ENCODE measurements around the gene MMRN2. TPM values are rescaled to one million over a fixed set of nuclear protein-coding genes. Genes with fewer than 3 reads are reported as not detected.
"Not testable (repeated sequence)": the region's sequence is repeated elsewhere in the genome, so short reads cannot be mapped to it uniquely, and the experiment has no call there.

Gene MMRN2
- total and polyA plus RNA-seq, 7 donors: 0.92 to 23.3 (median 8.6) TPM

GRCh38 chr10:86938260-86938659, 19.2 kb downstream of the MMRN2 start:
- H3K4me1 ChIP-seq: peaks cover 0 to 24% (median 13%) of the 10 kb centered on the region in 4 donors
- no peak for TF ChIP-seq EP300 (IDR thresholded peaks at IDR 0.05)
- TF ChIP-seq POLR2AphosphoS5 (IDR thresholded peaks at IDR 0.05): peak in 2 of 4 donors; percentile 5 to 6
- TF ChIP-seq CTCF (IDR thresholded peaks at IDR 0.05): no peak
- TF ChIP-seq POLR2A (IDR thresholded peaks at IDR 0.05): no peak
- no peaks in the 10 kb centered on the region for H3K27me3 ChIP-seq
- H3K9me3 ChIP-seq: no peaks in the 10 kb centered on the region
- intact Hi-C loops (cut with DNase I): no loop called here
- 86 to 92% methylated on average over 2 of the region's 2 CpGs for WGBS, 2 donors
- H3K27ac ChIP-seq: no peak overlapping the region
- DNase-seq: no peak
- no peaks in the 10 kb centered on the region for H3K36me3 ChIP-seq
- no peak overlapping the region for H3K4me3 ChIP-seq

DNA sequence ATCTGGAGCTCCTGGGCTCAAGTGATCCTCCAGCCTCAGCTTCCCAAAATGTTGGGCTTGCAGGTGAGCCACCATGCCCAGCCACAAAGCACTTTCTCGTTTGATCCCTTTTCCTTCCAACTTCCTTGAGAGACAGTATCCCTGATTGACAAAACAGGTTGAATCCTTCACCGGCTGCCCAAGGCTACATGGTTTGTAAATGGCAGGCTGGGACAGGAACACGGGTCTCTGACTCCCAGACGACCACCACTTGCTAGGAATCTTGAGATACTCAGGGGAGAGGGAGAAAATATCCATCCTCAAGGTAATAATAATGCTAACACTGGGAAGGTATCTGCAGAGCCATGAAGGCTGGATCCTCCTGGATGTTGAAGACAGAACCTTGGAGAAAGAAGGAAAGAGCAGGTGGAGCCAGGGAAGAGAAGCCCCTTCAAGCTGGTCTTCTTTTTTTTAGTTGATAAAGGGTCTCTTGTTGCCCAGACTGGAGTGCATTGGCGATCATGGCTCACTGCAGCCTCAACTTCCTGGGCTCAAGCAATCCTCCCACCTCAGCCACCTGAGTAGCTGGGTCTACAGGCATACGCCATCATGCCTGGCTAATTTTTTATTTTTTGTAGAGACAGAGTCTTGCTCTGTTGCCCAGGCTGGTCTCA, 19.8 kb downstream of the MMRN2 start:
- TF ChIP-seq POLR2AphosphoS5 (IDR thresholded peaks at IDR 0.05) (peak in 1 of 4 donors; percentile 2), POLR2A (IDR thresholded peaks at IDR 0.05) (no peak), CTCF (IDR thresholded peaks at IDR 0.05) (no peak)
- Histone ChIP-seq H3K36me3 (no peaks in the 10 kb centered on the region), H3K27ac (peak overlapping the region in 2 of 4 donors; percentile 14 to 46), H3K4me3 (no peak overlapping the region), H3K27me3 (no peaks in the 10 kb centered on the region), H3K9me3 (no peaks in the 10 kb centered on the region), H3K4me1 (peaks cover 0 to 20% (median 9%) of the 10 kb centered on the region in 4 donors)
- WGBS, 2 donors: 70 to 79% methylated on average over 6 of the region's 6 CpGs
- no peak for DNase-seq
- intact Hi-C loops (cut with DNase I): no loop called here

DNA sequence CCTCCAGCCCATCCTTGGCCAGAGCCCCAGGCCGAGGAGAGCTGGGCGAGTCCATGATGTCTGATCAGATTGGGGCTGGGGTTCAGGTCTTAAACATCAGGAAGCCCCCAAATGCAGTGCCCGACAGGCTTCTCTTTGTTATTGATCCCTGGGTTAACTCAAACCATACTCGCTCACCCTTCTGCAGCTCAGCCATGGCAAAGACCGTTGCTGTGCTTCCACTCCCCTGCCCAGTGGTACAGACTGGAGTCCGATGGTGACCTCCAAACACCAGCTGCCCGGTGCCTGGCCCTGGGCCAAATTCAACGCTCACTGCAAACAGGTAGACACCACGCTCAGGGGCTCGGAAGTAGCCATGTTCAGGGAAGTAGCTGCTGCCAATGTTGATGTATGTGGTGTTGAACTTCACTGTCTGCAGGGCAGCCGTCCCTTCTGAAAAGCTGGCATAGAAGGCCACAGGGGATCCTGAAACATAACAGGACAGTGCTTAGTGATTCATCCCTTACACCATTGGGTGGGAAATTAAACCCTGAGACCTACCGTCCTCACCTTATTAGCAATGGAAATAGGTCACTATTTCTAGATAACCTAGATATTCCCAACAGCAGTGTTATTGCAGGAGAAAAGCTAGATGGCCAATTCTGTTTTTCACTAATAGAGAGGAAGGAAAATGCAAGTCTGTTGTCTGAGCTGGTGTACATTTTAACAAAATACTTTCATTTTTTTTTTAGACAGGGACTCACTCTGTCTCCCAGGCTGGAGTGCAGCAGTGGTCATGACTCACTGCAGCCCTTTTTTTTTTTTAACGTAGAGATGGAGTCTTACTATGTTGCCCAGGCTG, 20.5 kb downstream of the MMRN2 start:
- Histone ChIP-seq H3K4me3 (no peak overlapping the region), H3K27ac (peak overlapping the region in 2 of 4 donors; percentile 14 to 46), H3K36me3 (peaks cover 0 to 2% (median 0%) of the 10 kb centered on the region in 4 donors), H3K27me3 (no peaks in the 10 kb centered on the region), H3K4me1 (peaks cover 0 to 15% (median 4%) of the 10 kb centered on the region in 4 donors), H3K9me3 (no peaks in the 10 kb centered on the region)
- no peak for DNase-seq
- peak in 1 of 4 donors; percentile 43 for TF ChIP-seq POLR2AphosphoS5 (IDR thresholded peaks at IDR 0.05)
- no peak for TF ChIP-seq POLR2A (IDR thresholded peaks at IDR 0.05)
- 59 to 78% methylated on average over 13 of the region's 13 CpGs for WGBS, 2 donors
- intact Hi-C loops (cut with DNase I): no loop called here

GRCh38 chr10:86934162-86934711, 23.2 kb downstream of the MMRN2 start:
- Histone ChIP-seq H3K4me1 (peaks cover 0 to 31% (median 10%) of the 10 kb centered on the region in 4 donors), H3K36me3 (peaks cover 6 to 23% (median 8%) of the 10 kb centered on the region in 4 donors)
- 75 to 86% methylated on average over 6 of the region's 6 CpGs for WGBS, 2 donors
- H3K27ac ChIP-seq; H3K9me3 ChIP-seq; DNase-seq; H3K27me3 ChIP-seq; intact Hi-C loops (cut with DNase I); H3K4me3 ChIP-seq: not testable (repeated sequence)

GRCh38 chr10:86932674-86933073, 24.7 kb downstream of the MMRN2 start:
- no peaks in the 10 kb centered on the region for H3K9me3 ChIP-seq
- peaks cover 6 to 30% (median 8%) of the 10 kb centered on the region in 4 donors for H3K36me3 ChIP-seq
- peak overlapping the region in 3 of 4 donors; percentile 29 to 55 (median 49) for H3K27ac ChIP-seq
- intact Hi-C loops (cut with DNase I): no loop called here
- 75 to 93% methylated on average over 2 of the region's 2 CpGs for WGBS, 2 donors
- TF ChIP-seq CTCF (IDR thresholded peaks at IDR 0.05) (no peak), POLR2A (IDR thresholded peaks at IDR 0.05) (no peak), EP300 (IDR thresholded peaks at IDR 0.05) (no peak), POLR2AphosphoS5 (IDR thresholded peaks at IDR 0.05) (no peak)
- peaks cover 0 to 29% (median 14%) of the 10 kb centered on the region in 4 donors for H3K4me1 ChIP-seq
- H3K4me3 ChIP-seq: no peak overlapping the region
- DNase-seq: no peak
- H3K27me3 ChIP-seq: no peaks in the 10 kb centered on the region

Data from sigmoid colon (tissue), 7 donors.